ENCODE measurements around the gene ZCCHC24. TPM values are rescaled to one million over a fixed set of nuclear protein-coding genes. Genes with fewer than 3 reads are reported as not detected.

The ZCCHC24 gene
- total RNA-seq, 1 experiment from 2014 or later: 3.8 TPM

GRCh38 chr10:79406683-79407422, 38.6 kb downstream of the ZCCHC24 start:
- Histone ChIP-seq H3K23ac (ENCODE audit: insufficient read length, low read depth, low read length) (no peak overlapping the region), H2BK20ac (ENCODE audit: low read depth, low read length, poor library complexity, severe bottlenecking) (no peak overlapping the region), H4K20me1 (ENCODE audit: control insufficient read depth, insufficient read depth, insufficient read length) (no peaks in the 10 kb centered on the region), H3K79me2 (ENCODE audit: insufficient read depth, low read length) (no peaks in the 10 kb centered on the region), H2BK12ac (ENCODE audit: insufficient read length, low read depth, low read length) (no peak overlapping the region), H4K8ac (replicated peaks; ENCODE audit: insufficient read length, low read depth, low read length) (no peak overlapping the region), H3K27ac (ENCODE audit: insufficient read length, low read depth, low read length) (no peak overlapping the region), H4K5ac (ENCODE audit: insufficient read length, low read depth, low read length) (no peak overlapping the region), H3K14ac (ENCODE audit: insufficient read depth, low read length) (no peak overlapping the region), H3K79me1 (ENCODE audit: insufficient read depth, low read depth, low read length, poor library complexity, severe bottlenecking) (no peaks in the 10 kb centered on the region), H3K56ac (ENCODE audit: insufficient read length, low read depth, low read length) (no peak overlapping the region), H2BK120ac (ENCODE audit: low read depth, low read length, poor library complexity, severe bottlenecking) (no peak overlapping the region), H3K4me1 (ENCODE audit: insufficient read depth, low read length) (peaks cover 6% of the 10 kb centered on the region; the same call in 1 of the 2 replicates), H3K4me2 (ENCODE audit: insufficient read depth, insufficient read length, low read length) (no peak overlapping the region), H2AK5ac (ENCODE audit: insufficient read length, low read length) (no peak overlapping the region), H2BK5ac (ENCODE audit: insufficient read length, low read length) (no peak overlapping the region), H4K91ac (ENCODE audit: insufficient read length, low read depth, low read length) (no peak overlapping the region), H3K9ac (ENCODE audit: extremely low read depth, insufficient read length, low read length) (no peak overlapping the region), H3K18ac (ENCODE audit: insufficient read length, low read depth, low read length) (no peak overlapping the region), H2BK15ac (ENCODE audit: low read depth, low read length) (no peak overlapping the region), H3K4ac (ENCODE audit: low read depth, low read length) (no peak overlapping the region), H3K9me3 (ENCODE audit: control insufficient read depth, low read depth, low read length) (no peaks in the 10 kb centered on the region), H3K23me2 (ENCODE audit: insufficient read length, low read depth, low read length, poor library complexity, severe bottlenecking) (peaks cover 3% of the 10 kb centered on the region), H2AFZ (ENCODE audit: low read length) (no peak overlapping the region), H3T11ph (ENCODE audit: low read length) (no peak overlapping the region), H3K27me3 (ENCODE audit: insufficient read depth, low read length) (no peaks in the 10 kb centered on the region)
- Mint-ChIP-seq H3K9me3 (no peaks in the 10 kb centered on the region), H3K27me3 (ENCODE audit: low read depth) (peaks cover 1% of the 10 kb centered on the region; the same call in 1 of the 2 replicates), H3K4me1 (peaks cover 24 to 30% of the 10 kb centered on the region in 2 experiments), H3K4me3 (no peak overlapping the region), H3K36me3 (ENCODE audit: insufficient read depth in 1 of 3, low read depth in 3 of 3) (no peaks in the 10 kb centered on the region), H3K27ac (no peak overlapping the region; a peak in 1 of 7 replicates)
- TF ChIP-seq, protein P1, sequence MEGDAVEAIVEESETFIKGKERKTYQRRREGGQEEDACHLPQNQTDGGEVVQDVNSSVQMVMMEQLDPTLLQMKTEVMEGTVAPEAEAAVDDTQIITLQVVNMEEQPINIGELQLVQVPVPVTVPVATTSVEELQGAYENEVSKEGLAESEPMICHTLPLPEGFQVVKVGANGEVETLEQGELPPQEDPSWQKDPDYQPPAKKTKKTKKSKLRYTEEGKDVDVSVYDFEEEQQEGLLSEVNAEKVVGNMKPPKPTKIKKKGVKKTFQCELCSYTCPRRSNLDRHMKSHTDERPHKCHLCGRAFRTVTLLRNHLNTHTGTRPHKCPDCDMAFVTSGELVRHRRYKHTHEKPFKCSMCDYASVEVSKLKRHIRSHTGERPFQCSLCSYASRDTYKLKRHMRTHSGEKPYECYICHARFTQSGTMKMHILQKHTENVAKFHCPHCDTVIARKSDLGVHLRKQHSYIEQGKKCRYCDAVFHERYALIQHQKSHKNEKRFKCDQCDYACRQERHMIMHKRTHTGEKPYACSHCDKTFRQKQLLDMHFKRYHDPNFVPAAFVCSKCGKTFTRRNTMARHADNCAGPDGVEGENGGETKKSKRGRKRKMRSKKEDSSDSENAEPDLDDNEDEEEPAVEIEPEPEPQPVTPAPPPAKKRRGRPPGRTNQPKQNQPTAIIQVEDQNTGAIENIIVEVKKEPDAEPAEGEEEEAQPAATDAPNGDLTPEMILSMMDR (conservative IDR thresholded peaks at IDR 0.05): no peak
- DNase-seq: no peak
- no CpG with 5 or more reads among the region's 13 CpGs for WGBS (ENCODE audit: extremely low coverage, insufficient read length, low lambda C conversion rate)
